HG02798 (cell line): Measurements from ENCODE around the gene KCNG2.

ENCODE experiments used
- ATAC-seq: cut with Tn5 transposase; IDR thresholded peaks from one replicate; pipeline ENCODE4 v1.9.1; 2021; ENCODE audit warnings: mild to moderate bottlenecking; ENCODE audit not compliant: unreplicated experiment, poor library complexity

The KCNG2 gene

DNA sequence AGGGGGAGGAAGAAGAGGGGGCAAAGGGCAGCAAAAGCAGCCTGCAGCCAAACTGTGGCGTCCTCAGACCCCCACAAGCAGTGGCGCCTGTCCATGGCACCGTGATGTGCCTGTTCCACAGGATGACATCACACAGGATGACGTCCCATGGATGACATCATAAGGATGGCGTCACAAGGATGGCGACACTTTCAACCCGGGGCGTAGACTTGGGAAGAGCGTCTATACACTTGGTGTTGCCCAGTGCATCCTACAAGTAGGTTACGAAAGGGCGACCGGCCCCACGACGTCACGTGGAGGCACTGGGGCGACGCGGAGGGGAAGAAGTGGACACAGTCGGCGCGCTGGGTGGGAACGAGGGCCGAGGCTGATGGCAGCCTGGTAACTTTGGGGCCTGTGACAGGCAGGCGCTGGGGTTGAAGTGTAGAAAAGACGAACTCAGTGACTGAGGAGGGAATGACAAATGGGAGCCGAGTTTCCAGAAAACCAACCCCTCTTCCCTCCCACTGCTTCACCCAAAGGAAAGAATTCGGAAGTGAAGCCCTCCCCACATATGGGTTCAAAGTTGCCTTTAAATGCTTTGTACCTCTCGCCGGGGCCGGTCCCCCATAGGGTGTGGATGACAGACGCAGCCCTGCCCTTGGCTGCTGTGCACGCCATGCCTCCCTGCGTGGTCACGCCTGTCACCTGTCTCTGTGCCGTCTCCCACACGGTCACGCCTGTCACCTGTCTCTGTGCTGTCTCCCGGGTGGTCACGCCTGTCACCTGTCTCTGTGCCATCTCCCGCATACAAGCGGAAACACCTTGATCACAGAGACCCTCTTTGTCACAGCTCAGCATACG is 13.4 kb upstream of the KCNG2 start:
- no peak for ATAC-seq

DNA sequence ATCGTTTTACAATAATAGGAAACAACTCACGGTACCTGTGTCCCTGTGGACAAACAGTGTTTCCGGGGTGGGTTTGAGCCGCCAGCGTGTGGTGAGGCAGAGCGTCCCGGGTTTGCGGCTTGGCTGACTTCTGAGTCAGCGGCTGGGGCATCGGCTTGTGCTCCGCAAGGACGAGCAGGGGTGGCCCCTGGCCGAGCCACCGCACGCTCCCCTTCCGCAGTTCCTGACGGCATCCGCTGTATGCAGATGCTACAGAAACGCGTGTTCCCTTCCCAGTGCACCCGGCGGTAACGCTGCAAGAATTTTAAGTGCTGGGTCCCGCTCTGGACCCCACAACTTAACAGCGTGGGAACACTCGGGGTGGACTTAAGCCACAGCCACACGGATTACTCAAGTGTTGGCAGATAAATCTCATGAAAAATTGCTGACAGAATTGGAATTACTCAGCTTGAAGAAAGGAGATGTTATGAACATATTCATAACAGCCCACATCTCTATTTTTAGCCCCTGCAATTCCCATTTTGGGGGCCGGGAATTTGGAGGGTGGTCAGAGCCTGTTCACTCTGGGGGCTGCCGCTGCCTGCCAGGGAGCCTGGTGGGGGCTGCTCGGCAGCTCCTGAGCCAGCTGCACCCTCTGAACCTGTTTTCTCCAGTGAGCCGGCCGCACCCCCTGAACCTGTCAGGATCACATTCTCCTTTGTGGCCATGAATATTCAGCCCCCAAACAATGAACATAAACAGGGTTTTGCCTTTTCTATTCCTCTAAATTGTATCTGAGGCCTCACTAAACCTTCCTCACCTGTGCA is 12.6 kb upstream of the KCNG2 start:
- ATAC-seq = no peak

DNA sequence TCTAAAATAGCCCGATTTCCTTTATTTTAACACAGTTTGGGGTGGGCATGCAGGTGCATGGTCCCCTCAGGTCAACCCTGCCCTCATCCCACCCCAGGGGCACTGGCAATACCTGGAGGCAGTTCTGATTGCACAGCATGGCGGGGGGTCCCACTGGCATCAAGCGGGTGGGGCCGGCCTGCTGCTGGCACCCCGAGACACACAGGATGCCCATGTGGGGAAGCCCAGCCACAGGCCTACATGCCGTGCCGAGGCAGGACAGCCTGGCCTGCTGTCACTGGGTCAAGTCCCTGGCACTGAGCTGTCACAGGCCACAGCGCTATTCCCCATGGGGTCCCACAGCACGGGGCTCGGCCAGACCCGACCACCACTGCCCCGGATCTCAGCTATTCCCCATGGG is 11.9 kb upstream of the KCNG2 start:
- ATAC-seq = no peak

DNA sequence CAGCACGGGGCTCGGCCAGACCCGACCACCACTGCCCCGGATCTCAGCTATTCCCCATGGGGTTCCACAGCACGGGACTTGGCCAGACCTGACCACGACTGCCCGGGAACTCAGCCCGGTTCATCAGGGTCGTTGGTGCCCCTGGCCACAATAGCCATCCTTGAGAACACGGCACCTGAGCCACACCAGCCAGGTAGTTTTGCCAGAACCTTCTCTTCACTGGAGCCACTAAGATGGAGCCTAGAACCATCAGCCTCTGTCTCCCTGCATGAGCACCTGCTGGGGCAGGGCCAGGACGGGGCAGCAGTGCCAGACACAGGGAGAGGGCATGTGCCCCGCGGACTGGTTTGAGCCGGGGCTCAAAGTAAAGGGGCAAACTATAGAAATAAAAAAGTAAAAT is 11.4 kb upstream of the KCNG2 start:
- ATAC-seq = no peak

DNA sequence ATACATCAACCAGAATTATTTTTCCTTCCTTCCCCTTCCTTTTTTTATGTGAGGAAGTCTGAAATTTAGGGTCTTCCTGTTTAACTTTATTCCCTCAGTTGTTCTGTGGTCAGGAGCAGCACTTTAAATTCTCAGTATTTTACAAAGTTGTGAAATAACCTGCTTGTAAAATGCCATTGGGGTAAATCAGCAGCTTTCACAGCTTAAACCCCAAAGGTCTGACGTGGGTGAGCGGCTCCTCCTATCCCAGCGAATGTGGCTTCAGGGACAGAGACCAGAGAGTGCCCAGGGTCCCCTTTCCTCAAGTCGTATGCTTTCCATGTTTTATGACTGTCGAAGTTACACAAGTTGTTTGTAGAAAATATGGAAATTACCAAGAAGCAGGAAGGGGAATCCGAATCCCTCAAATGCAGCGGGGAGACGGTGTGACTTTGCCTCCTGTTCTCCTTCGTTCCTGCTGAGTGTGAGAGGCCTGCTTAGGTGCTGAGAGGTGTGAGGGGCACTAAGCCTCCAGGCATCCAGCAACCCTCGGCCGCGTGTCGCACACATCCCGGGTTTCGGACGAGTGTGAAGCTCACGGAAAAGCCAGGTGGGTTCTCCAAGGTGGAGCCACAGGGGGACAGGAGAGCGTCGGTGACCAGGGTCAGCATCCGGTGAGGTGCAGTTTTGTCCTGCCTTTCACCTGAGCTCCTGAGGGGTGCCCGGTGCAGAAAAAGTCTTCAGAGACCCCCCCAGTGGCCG is 10.8 kb upstream of the KCNG2 start:
- no peak for ATAC-seq

DNA sequence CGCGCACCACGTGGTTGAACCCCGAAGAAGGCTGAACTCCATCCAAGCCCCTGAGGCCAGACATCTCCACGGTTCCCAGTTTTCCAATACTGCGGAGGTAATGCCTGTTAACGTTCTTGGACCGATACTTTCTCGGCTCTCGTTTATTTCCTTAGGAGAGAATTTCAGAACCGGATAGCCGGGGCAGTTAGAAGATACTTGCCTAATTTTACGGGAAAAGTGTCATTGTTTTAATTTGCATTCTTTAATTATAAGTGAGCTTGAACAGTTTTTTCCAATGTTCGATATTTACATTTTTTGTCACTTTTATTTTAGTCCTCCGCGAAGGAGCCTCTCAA is 10.2 kb upstream of the KCNG2 start:
- no peak for ATAC-seq

DNA sequence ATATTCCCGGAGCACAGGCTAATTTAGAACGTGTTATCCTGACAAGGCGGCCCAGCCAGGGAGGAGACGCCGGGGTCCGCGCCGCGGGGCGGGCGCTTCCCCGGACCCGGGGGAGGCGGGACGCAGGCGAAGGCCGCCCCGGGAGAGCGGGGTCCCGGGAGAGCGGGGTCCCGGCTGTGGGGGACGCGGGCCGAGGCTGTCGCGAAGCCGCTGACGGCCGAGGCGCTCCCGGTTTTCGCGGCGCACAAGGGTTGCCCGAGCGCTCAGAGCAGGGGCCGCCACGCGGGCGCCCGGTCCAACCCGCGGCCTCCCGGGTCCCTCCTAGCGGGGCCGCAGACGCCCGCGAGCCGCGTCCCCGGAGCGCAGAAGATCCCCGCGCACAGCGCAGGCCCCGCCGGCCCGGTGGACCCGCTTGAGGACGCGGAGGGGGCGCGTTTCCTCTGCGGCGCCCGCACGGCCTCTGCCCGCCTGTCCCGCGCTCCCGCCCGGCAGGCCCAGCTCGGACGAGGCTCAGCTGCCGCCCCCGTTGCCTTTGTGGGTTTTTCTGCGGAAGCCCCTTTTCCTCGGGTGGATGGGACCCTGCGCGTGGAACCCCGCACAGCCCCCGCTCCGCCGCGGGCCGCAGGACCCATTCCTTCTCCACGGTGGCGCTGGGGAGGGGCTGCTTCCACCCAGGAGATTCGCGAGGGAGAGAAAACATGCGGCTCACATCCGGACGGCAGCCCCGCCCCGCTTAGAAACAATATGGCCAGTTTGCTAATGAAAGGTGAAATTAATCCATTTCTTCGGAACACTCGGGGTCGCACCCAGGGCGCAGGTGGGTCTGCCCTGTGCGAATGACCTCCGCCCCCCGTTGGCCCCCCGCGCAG is 9.6 kb upstream of the KCNG2 start:
- no peak for ATAC-seq

DNA sequence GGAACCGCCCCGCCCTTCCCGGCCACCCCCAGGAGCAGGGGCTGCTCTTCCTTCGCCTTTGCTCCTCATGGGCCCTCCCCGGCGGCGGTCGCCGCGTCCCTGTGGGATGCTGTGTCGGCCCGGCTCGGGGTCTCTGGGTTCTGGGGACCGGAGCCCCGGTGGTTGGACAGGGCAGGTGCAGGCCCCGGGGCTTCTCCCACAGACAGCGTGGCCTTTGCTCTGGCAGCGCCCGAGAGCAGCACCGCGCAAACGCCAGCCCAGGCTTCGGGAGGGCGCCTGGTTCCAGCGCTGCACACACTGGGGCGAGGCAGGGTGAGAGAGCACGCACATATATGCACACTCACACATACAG is 9.0 kb upstream of the KCNG2 start:
- no peak for ATAC-seq

DNA sequence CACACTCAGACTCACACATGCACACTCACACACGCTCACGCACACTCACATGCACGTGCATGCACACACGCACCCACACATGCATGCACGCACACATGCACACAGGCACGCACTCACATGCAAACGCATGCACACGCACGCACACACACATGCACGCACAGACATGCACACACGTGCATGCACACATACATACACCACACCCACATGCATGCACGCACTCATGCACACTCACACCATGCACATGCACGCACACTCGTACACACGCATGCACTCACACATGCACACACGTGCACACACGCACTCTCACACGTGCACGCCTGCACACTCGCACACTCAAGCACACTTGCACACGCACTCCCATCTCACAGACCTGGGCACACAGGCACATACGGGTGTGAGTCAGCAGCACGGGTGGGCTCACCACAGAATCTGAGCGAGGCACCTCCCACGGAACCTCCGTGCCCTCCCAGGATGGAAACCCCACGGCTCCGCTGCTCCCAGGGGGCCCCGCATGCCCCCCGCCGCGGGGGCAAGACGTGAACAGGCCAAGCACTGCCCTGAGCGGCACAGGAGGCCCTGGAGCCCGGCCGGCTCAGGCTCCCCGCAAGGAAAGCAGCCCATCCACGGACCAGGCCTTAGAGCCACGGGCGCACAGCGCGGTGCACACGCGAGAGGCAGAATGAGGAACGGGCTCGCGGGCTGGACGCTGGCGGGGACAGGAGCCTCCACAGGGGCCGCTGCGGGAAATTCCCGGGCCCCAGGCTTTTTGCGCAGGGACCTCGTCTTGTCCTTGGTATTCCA is 8.4 kb upstream of the KCNG2 start:
- ATAC-seq = no peak

DNA sequence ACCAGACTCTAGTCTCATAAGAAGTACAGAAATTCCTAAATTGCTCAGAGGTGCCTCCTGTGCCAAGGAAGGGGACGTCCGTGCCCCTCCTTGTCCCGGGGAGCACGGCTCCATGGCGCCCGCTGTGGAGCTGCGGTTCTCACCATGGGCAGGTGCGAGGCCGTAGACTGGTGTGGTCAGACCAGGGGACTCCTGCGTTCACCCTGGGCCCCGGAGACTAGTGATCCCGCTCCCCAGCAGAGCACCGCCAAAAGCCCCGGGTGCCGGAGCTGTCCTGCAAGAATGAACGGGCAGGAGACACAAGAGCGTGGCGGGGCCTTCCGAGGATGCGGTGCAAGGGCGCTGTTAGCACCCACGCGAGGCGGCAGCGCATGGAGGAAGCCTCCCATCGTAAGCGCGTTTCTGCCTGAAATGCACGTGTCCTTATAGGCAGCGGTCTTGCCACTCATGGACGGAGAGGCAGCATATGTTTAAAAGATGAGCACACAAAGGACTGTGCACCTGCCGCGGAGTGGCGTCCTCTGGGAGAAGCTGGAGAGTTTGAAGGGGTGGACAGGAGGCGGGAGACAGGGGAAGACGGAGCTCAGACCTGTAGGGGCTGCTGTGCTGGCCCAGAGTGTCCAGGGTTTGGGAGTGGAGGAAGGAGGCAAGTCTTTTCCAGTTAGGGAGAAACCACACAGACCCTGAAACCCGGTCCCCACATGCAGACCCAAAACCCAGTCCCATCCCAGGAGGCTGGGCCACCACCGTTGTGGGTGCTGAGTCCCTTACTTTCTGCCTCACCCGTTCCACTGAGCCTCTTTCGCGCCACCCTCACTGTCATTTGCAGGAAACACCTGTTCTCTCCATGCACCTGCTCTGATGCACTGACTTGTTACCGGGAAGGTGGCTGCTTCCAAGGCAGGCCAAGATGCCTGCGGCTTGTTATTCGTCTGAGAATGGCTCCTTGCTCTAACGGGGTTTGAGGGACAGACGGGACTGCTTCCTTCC is 7.5 kb upstream of the KCNG2 start:
- ATAC-seq = no peak

DNA sequence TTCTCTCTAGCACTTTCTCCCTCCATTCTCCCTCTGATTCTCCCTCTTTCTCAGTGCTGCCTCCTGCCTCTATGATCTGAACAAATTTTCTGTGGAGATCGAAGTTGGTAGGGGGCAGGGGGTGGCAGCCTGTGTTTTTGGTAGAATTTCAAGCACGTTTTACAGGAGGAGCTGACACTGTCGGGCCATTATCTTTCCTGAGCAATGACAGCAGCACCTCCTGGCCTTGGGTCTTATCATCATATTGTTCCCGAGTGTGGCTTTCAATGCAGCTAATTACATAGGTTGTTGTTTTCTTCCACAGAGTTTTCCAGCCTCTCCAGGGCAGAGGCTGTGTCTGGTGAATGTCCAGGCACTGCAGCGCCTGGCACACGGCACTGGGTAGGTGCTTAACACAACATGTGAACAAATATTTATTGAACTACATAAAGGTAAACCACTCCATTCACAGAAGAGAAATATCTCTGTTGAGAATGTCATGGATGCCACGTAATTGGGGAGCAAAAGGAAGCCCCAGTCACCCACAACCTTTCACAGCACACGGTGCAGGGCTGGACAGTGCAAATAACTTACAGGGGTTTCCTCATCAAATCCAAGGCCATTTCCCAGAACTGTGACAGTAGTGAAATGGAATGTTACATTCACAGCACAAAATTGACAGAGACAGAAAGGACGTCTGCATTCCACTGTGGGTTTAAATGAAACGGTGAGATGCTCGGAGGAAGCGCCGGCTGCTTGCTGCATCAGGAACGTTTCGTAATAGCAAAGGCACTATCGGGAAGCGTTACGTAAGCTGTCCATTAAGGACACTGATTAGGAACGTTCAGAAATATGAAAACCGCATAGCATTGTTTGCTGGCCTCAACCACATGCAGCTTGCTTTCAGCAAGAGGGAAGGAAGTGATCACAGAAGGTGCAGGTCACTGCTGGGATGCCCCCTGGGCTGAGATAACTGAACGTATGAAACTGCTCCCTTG is 6.5 kb upstream of the KCNG2 start:
- ATAC-seq = no peak

DNA sequence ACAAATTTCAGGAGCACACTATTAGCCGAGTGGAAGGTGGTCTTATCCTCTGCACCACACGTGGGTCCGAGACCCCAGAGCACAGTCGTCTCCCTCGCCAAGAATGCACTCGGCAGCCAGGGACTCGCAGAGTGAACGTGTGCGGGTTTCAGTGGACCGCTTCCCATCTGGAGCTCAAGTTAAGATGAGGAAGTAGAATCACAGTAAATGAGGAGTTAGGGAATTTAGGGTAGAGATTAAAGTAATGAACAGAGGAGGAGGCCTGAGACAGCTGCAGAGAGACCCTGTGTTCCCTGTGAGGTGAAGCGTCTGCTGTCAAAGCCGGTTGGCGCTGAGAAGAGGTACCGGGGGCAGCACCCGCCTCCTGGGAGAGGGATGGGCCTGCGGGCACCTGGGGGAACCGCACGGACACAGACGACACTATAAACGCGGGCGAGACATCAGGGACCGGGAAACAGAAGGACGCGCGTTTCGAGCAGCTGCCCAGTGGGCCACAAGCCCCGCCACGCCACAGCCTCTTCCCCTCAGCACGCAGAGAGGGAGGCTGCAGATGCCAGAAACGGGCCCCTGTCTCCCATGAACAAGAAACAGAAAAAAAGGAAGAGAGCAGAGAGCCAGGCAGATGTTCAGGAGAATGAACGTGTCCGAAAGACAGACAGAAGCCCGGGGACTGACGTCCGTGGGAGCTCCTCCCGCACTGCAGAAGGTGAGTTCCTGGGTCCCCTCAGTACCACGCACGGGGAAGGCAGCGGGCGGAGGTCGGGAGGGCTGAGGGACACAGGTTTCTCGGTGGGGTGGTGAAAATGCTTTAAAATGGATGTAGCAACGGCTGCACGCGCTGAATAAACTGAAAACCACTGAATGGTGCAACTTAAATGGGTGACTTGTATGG is 5.4 kb upstream of the KCNG2 start:
- ATAC-seq = no peak

DNA sequence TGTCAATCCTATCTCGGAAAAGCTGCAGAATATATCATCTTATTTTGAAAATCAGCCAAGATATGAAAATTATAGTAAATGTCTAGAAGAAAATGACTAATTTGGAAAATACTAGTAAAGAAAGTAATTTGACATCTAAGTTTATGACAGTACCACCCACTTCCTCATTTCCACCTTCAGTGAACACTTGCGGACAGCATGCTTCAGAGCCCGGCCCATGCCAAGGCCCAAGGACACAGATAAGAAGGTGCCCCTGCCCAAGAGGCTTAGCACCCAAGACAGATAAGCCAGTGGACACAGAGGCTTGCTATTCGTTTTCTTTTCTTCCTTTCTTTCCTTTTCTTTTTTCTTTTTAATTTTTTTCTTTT is 4.8 kb upstream of the KCNG2 start:
- no peak for ATAC-seq

DNA sequence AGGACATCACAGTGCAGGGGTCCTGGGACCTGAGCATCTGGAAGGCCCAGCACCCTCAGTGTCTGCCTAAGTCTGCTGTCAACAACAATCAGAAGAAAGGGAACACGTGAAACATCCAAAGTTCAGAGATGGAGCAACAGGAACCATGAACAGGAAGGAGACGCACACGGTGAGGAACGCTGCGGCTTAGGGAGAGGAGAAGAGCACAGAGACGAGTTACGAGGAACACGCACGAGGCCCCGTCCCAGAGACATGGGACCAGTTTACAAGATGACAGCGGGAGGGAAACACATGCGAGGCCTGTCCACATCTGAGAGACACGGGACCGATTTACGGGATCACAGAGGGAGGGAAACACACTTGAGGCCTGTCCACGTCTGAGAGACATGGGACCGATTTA is 2.9 kb upstream of the KCNG2 start:
- ATAC-seq = no peak

DNA sequence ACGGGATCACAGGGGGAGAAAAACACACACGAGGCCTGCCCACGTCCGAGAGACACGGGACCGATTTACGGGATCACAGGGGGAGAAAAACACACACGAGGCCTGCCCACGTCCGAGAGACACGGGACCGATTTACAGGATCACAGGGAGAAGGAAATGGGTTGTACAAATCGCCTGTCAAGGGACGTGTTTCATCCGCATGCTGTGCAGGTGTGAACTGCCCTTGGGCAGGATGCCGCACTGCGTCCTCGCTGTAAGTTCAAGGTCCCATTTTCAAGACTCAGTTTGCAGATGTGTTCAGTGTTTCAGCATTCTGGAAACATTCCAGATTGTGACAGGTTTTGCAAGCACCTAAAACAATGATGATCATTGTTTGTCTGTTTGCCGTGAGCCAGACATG is 2.3 kb upstream of the KCNG2 start:
- ATAC-seq = no peak

DNA sequence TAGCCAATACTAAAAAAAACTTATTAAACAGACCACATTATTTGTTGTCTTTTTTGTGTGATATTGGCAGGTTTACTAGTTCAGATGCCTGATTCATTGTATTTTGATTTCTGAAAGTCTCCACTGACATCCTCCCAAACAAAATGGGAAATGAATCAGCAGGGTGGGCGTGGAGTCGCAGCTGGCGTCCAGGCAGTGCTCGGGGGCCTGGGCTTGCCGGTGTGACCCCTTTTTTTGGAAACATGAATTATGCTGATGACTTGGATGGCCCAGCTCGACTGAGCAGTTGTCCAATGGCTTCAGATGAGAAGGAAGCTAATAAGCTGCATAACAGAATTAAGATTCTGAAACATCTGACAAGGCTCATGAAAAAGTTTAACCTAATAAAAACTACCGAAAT is 1.7 kb upstream of the KCNG2 start:
- no peak for ATAC-seq
